ENCODE results near the gene ABL1. TPM values are rescaled to one million over a fixed set of nuclear protein-coding genes. Genes with fewer than 3 reads are reported as not detected.
A peak's percentile ranks its signal among the peaks of the same experiment; 100 is the strongest.

The ABL1 gene
- total RNA-seq, 1 donor from 2014 or later, result 113 TPM

GRCh38 chr9:130885484-130886375 lies 50.7 kb downstream of the ABL1 start:
- H3K9me3 Mint-ChIP-seq (ENCODE audit: low read depth), result no peaks in the 10 kb centered on the region

GRCh38 chr9:130886981-130887380 lies 51.9 kb downstream of the ABL1 start:
- Mint-ChIP-seq H3K4me1 (ENCODE audit: low read depth) (peaks cover 1% of the 10 kb centered on the region), H3K36me3 (ENCODE audit: insufficient read depth) (peaks cover 16% of the 10 kb centered on the region), H3K27me3 (no peaks in the 10 kb centered on the region), H3K27ac (no peak overlapping the region), H3K4me3 (ENCODE audit: low read depth) (no peak overlapping the region), H3K9me3 (ENCODE audit: low read depth) (no peaks in the 10 kb centered on the region)
- DNase-seq (ENCODE audit: low spot score, unreplicated experiment), result no peak
- TF ChIP-seq CTCF (IDR thresholded peaks at IDR 0.05; ENCODE audit: unreplicated experiment), result no peak

More at GRCh38 chr9:130885484-130886375, 50.7 kb downstream of the ABL1 start:
- Mint-ChIP-seq H3K36me3 (ENCODE audit: insufficient read depth) (peaks cover 25% of the 10 kb centered on the region), H3K4me1 (ENCODE audit: low read depth) (peaks cover 1% of the 10 kb centered on the region), H3K27ac (peak overlapping the region; percentile 59), H3K4me3 (ENCODE audit: low read depth) (no peak overlapping the region), H3K27me3 (no peaks in the 10 kb centered on the region)
- no peak for DNase-seq (ENCODE audit: low spot score, unreplicated experiment)
- no peak for TF ChIP-seq CTCF (IDR thresholded peaks at IDR 0.05; ENCODE audit: unreplicated experiment)

- Mint-ChIP-seq H3K4me1 (ENCODE audit: low read depth) (peaks cover 1% of the 10 kb centered on the region), H3K27me3 (no peaks in the 10 kb centered on the region), H3K36me3 (ENCODE audit: insufficient read depth) (peaks cover 16% of the 10 kb centered on the region), H3K27ac (no peak overlapping the region), H3K4me3 (ENCODE audit: low read depth) (no peak overlapping the region), H3K9me3 (ENCODE audit: low read depth) (no peaks in the 10 kb centered on the region)
- DNase-seq (ENCODE audit: low spot score, unreplicated experiment), result no peak
- no peak for TF ChIP-seq CTCF (IDR thresholded peaks at IDR 0.05; ENCODE audit: unreplicated experiment)
Observed at GRCh38 chr9:130887494-130888144, 52.6 kb downstream of the ABL1 start.

GRCh38 chr9:130888146-130888885 lies 53.3 kb downstream of the ABL1 start:
- H3K27ac Mint-ChIP-seq, result no peak overlapping the region

More at GRCh38 chr9:130888146-130888885, 53.3 kb downstream of the ABL1 start:
- H3K9me3 Mint-ChIP-seq (ENCODE audit: low read depth), result no peaks in the 10 kb centered on the region
- H3K4me1 Mint-ChIP-seq (ENCODE audit: low read depth), result peaks cover 1% of the 10 kb centered on the region
- H3K4me3 Mint-ChIP-seq (ENCODE audit: low read depth), result no peak overlapping the region
- no peaks in the 10 kb centered on the region for H3K27me3 Mint-ChIP-seq
- peaks cover 16% of the 10 kb centered on the region for H3K36me3 Mint-ChIP-seq (ENCODE audit: insufficient read depth)
- DNase-seq (ENCODE audit: low spot score, unreplicated experiment), result no peak
- no peak for TF ChIP-seq CTCF (IDR thresholded peaks at IDR 0.05; ENCODE audit: unreplicated experiment)
